ENCODE measurements around the gene FDX2.
"Not testable (repeated sequence)": the region's sequence is repeated elsewhere in the genome, so short reads cannot be mapped to it uniquely, and the experiment has no call there.

The FDX2 gene

DNA sequence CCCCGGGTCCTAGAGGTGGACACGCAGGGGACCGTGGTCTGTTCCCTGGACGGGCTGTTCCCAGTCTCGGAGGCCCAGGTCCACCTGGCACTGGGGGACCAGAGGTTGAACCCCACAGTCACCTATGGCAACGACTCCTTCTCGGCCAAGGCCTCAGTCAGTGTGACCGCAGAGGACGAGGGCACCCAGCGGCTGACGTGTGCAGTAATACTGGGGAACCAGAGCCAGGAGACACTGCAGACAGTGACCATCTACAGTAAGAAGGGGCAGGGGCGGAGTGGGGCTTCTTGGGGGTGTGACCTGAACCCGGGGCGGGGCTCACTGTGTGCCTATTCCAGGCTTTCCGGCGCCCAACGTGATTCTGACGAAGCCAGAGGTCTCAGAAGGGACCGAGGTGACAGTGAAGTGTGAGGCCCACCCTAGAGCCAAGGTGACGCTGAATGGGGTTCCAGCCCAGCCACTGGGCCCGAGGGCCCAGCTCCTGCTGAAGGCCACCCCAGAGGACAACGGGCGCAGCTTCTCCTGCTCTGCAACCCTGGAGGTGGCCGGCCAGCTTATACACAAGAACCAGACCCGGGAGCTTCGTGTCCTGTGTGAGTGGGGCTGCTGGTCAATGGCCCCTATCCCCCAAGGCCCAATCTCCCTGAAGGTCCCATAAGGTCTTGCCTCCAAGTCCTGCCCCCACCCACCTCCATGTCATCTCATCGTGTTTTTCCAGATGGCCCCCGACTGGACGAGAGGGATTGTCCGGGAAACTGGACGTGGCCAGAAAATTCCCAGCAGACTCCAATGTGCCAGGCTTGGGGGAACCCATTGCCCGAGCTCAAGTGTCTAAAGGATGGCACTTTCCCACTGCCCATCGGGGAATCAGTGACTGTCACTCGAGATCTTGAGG, 31.5 kb downstream of the FDX2 start:
- no peak for DNase-seq (ENCODE audit: low read depth)

DNA sequence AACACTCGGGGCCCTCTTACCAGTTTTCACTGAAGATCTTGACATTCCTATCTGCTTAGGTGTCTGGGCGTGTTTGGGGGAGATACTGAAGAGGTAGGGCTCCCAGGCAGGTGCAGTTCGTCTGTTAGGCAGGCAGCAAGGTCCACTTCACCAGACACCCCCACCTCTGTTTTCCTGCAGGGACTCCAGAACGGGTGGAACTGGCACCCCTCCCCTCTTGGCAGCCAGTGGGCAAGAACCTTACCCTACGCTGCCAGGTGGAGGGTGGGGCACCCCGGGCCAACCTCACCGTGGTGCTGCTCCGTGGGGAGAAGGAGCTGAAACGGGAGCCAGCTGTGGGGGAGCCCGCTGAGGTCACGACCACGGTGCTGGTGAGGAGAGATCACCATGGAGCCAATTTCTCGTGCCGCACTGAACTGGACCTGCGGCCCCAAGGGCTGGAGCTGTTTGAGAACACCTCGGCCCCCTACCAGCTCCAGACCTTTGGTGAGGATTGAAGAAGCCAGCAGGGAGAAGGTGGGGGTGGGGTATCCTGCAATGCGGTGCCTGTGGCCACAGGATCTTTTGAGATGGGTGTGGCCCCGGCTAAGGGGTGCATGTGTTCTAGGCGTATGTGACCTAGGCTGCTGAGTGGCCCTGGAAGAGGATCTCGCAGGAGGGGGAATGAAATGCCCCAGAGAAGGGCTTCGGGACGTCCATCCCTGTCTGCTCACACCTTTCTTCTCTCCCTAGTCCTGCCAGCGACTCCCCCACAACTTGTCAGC, 32.3 kb downstream of the FDX2 start:
- no peak for DNase-seq (ENCODE audit: low read depth)

DNA sequence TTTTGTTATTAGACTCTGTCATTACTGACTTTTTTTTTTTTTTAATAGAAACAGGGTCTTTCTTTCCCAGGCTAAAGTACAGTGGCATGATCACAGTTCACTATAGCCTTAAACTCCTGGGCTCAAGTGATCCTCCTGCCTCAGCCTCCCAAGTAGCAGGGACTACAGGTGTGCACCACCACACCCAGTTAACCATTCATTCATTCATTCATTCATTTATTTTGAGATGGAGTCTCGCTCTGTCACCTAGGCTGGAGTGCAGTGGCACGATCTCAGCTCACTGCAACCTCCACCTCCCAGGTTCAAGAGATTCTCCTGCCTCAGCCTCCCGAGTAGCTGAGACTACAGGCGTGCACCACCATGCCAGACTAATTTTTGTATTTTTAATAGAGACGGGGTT, 33.8 kb downstream of the FDX2 start:
- DNase-seq (ENCODE audit: low read depth), result not testable (repeated sequence)

DNA sequence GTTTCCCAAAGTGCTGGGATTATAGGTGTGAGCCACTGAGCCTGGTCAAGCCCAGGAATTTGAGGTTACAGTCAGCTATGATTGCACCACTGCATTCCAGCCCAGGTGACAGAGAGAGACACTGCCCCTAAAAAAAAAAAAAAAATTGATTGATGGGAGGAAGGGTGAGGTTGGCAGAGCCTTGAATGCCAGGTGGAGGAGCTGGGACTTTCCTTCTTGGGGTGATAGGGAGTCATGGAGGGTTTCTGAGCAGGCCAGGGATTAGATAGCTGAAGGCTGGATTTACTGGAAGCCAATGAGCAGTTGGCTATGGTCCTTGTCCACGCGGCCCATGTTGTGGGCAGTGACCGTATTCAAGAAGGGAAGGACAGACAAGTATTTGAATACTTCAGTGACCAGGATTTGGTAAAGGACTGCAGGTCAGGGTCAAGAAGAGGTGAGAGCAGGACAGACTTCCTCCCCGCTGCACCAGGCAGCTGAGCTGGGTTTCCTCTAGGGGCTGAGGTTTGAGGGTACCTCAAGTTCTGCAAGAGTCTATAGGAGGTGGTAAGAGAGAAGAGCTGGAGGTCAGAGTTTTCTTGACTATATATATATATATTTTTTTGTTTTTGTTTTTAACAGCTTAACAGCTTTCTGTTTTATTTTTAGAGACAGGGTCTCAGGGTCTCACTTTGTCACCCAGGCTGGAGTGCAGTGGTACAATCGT, 35.9 kb downstream of the FDX2 start:
- no peak for DNase-seq (ENCODE audit: low read depth)

DNA sequence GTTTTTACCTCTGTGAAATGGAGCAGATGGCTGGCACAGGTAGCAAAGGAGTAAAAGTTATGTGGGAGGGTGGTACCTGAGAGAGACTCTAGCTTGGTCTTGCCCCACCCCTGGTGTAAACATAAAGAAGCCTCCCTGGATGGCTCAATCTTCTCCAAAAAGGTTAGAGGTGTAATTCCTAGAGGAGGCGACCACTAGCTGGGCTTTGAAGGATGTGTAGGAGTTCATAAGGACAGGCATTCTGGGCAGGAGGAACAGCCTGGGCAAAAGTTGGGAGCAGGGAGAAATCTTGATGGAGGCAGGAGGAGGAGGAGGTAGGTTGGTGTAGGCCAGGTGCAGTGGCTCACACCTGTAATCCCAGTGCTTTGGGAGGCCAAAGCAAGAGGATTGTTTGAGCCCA, 36.9 kb downstream of the FDX2 start:
- DNase-seq (ENCODE audit: low read depth), result no peak

DNA sequence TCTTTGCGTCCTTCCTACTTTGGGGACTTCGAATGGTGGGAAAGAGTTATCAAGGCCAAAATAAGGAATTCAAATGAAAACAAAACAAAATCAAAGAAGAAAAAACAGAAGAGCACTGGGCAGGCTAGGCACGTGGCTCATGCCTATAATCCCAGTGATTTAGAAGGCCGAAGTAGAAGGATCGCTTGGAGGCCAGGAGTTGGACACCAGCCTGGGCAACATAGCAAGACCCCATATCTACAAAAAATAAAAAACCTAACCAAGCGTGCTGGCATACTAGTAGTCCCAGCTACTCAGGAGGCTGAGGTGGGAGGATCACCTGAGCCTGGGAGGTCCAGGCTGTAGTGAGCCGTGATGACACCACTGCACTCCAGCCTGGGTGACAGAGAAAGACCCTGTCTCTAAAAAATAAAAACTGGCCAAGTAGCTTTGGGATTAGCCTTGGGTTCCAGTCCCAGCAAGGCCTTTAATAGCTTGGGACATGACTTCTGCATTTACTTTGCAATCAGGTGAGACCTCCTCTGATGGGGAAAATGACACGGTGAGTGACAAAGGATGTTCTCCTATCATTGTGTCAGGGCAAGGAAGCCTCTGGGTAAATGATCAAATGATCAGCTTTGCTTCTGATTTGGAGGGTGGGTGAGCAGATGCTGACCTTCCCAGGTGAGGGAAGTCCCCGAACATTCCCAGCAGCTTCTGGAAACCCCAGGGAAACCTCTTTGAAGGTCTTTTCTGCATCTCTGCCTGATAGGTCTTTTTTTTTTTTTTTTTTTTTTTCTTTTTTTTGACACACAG, 37.8 kb downstream of the FDX2 start:
- no peak for DNase-seq (ENCODE audit: low read depth)

DNA sequence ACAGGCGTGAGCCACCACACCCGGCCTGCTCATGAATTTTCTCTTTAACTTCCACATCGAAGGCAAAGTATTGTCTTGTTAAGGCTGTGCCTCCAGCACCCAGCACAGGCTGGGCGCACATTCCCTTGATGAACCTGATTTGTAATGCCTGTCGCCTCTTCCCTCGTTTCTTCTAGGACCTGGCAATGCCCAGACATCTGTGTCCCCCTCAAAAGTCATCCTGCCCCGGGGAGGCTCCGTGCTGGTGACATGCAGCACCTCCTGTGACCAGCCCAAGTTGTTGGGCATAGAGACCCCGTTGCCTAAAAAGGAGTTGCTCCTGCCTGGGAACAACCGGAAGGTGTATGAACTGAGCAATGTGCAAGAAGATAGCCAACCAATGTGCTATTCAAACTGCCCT, 41.2 kb downstream of the FDX2 start:
- DNase-seq (ENCODE audit: low read depth), result no peak

DNA sequence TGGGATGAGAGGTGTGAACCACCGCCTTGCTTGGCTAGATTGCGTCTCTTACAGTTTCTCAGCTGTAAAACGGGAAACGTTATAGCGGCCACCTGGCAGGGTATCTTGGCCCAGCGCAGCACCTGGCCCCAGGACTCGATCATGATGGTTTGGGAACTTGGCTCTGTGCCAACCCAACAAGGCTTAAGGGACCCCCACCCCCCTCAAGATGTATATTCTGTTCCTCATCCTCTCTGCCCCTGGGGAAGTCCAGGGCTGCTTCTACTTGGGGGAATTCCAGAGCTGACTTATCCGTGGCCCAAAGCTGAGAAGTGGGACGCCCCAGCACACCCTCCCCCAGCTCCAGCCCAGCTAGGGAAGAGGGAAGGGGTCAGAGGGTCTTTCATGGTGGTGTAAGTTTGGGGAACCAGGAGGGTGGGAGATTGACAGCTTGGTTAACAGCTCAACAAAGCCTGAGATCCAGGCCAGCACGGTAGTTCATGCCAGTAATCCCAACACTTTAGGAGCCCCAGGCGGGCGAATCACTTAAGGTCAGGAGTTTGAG, 44.2 kb downstream of the FDX2 start:
- no peak for DNase-seq (ENCODE audit: low read depth)

DNA sequence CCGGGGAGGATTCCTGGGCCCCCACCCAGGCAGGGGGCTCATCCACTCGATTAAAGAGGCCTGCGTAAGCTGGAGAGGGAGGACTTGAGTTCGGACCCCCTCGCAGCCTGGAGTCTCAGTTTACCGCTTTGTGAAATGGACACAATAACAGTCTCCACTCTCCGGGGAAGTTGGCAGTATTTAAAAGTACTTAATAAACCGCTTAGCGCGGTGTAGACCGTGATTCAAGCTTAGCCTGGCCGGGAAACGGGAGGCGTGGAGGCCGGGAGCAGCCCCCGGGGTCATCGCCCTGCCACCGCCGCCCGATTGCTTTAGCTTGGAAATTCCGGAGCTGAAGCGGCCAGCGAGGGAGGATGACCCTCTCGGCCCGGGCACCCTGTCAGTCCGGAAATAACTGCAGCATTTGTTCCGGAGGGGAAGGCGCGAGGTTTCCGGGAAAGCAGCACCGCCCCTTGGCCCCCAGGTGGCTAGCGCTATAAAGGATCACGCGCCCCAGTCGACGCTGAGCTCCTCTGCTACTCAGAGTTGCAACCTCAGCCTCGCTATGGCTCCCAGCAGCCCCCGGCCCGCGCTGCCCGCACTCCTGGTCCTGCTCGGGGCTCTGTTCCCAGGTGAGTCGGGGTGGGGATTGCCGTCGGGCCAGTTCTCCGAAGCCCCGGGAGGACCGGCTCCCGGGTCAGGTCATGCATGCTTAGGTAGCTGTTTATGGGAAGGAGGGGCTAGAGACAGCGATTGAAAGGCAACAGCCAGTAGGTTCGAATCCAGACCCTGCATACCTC, 45.0 kb downstream of the FDX2 start, which contains the start of gene ICAM1:
Gene ICAM1, plus strand, starts transcription at position 505 of the 779 bp plus-strand sequence. Its CDS starts 40 bp downstream, at position 545.
- DNase-seq (ENCODE audit: low read depth), result peak; percentile 72

DNA sequence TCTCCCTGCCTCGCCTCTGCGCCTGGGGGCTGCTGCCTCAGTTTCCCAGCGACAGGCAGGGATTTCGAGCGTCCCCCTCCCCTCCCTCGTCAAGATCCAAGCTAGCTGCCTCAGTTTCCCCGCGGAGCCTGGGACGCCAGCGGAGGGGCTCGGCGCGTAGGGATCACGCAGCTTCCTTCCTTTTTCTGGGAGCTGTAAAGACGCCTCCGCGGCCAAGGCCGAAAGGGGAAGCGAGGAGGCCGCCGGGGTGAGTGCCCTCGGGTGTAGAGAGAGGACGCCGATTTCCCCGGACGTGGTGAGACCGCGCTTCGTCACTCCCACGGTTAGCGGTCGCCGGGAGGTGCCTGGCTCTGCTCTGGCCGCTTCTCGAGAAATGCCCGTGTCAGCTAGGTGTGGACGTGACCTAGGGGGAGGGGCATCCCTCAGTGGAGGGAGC, 45.6 kb downstream of the FDX2 start:
- DNase-seq (ENCODE audit: low read depth), result peak; percentile 69

DNA sequence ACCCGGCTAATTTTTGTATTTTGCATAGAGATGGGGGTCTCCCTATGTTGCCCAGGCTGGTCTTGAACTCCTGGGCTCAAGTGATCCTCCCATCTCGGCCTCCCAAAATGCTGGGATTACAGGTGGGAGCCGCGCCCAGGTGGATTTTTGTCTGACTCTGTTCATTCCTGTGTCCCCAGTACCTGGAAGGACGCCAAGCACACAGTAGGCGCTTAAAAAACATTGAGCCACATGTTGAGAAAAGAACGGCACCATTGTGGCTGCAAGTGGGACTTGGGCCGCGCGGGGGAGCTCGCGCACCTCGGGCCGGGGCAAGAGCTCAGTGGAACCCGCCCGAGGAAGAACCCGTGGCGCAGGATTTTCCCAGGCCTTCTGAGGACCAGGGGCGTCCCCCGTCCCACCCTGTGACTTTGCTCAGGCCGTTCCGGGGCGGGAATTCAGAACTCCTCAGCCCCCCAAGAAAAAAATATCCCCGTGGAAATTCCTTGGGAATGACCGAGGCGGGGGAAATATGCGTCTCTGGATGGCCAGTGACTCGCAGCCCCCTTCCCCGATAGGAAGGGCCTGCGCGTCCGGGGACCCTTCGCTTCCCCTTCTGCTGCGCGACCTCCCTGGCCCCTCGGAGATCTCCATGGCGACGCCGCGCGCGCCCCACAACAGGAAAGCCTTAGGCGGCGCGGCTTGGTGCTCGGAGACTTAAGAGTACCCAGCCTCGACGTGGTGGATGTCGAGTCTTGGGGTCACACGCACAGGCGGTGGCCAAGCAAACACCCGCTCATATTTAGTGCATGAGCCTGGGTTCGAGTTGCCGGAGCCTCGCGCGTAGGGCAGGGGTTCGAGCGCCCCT, 46.3 kb downstream of the FDX2 start:
- peak; percentile 81 for DNase-seq (ENCODE audit: low read depth)

DNA sequence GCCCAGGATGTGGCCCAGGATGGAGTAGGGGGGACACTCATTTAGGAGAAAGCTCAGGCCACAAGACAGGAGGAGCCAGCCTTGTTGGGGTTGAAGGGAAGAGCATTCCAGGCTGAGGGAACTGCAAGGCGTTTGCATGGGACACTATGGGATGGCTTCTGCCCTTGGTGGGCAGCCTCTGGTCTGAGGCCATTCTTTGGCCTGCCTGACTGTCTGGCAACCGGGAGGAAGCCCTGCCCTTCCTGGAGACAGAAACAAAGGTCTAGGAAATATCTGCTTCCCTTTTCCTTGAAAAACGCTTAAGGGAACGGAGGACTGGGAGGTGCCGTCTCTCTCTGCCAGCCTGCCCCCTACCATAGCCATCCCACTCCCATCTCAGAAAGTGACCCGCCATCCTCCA, 47.7 kb downstream of the FDX2 start:
- no peak for DNase-seq (ENCODE audit: low read depth)

DNA sequence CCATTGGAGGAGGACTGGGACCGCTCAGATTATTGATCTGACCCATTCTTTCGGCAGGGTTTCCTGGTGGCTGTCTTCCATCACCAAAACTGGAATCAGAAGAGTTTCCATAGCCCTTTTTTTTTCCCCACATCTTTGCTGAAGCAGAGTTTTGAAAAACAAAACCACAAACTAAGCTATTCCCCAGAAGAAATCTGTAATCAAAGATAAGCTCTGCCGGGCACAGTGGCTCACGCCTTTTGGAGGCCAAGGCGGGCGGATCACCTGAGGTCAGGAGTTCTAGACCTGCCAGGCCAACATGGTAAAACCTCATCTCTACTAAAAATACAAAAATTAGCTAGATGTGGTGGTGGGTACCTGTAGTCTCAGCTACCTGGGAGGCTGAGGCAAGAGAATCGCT, 49.1 kb downstream of the FDX2 start:
- no peak for DNase-seq (ENCODE audit: low read depth)

DNA sequence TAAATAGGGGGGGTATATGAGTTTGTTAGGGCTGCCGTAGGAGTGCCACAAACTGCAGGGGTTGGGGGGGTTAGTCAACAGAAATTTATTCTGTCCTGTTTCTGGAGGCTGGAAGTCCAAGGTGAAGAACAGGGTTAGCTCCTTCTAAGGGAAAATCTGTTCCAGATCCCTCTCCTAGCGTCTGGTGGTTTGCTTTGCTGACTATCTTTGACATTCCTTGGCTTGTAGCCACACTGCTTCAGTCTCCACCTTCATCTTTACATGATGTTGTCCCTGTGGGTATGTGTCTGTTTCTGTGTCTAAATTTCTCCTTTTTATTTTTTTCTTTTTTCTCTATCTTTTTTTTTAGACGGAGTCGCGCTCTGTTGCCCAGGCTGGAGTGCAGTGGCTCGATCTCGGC, 53.0 kb downstream of the FDX2 start:
- no peak for DNase-seq (ENCODE audit: low read depth)

DNA sequence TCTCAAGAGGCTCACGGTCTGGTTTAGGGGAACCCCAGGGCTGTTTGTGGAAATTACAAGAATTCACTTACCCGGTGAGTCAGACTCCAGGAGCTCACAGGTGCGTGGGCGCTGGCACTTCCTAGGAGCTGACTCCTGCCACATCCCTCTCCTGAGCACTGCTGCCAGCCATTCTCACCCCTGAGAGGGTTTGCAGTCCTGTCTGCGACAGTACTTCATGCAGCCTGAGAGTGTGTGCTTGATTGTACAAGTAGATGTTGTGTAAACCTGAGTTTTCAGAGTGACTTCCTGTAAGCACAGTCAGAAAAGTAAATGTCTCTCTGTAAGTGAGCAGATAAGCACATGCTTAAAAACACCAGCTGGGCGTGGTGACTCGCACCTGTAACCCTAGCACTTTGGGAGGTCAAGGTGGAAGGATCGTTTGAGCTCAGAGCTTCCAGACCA, 55.7 kb downstream of the FDX2 start:
- peak; percentile 30 for DNase-seq (ENCODE audit: low read depth)

Measured in stimulated activated CD8-positive, alpha-beta memory T cell treated with anti-CD3 and anti-CD28 coated beads, Interleukin-4, amount 100 ng/mL, for 24 hours (primary cell).